Psoas muscle (tissue), 8 donors: Measurements from ENCODE around the gene AATF. TPM values are rescaled to one million over a fixed set of nuclear protein-coding genes. Genes with fewer than 3 reads are reported as not detected.

Source experiments
- ATAC-seq, 4 donors: fragments of 200-7000 bp; cut with Tn5 transposase; one replicate each; pipeline ENCODE4 v1.9.1; 2020; ENCODE audit warnings: moderate library complexity in 3 of 4, mild to moderate bottlenecking in 2 of 4
- DNase-seq, 2 donors: peaks; one replicate each; pipeline ENCODE4 v3.0.0-alpha.2; 2020
- H3K27ac ChIP-seq: fragments of 200-600 bp; one replicate; pipeline ENCODE4 v1.8.0; 2022
- H3K27me3 ChIP-seq, 3 donors: fragments of 200-600 bp in 1 of 3; one replicate each; pipeline versions ENCODE4 v1.6.1 to v1.8.0; 2013 to 2022; ENCODE audit warnings: low read length in 2 of 3, mild to moderate bottlenecking in 2 of 3, moderate library complexity in 1 of 3; ENCODE audit not compliant: insufficient read depth in 3 of 3
- H3K36me3 ChIP-seq, 2 donors: fragments of 200-600 bp in 1 of 2; one replicate each; pipeline versions ENCODE4 v1.6.1 to v1.8.0; 2013 to 2022; ENCODE audit warnings: low read depth in 1 of 2, mild to moderate bottlenecking in 1 of 2, moderate library complexity in 1 of 2; ENCODE audit not compliant: insufficient read depth in 1 of 2
- H3K4me1 ChIP-seq: fragments of 200-600 bp; one replicate; pipeline ENCODE4 v1.8.0; 2022
- H3K4me3 ChIP-seq: fragments of 200-600 bp; one replicate; pipeline ENCODE4 v1.8.0; 2022; ENCODE audit warnings: mild to moderate bottlenecking
- H3K9me3 ChIP-seq: fragments of 200-600 bp; one replicate; pipeline ENCODE4 v1.8.0; 2022
- WGBS, 3 donors: extraction: QIAGEN DNeasy Blood & Tissue Kit; methylation state at CpG; one replicate each; pipeline versions ENCODE4 v1.1.6 to v1.1.7; 2013; 5-methylcytosine and 5-hydroxymethylcytosine counted together
- intact Hi-C, 2 donors: fragments of 100-400 bp; cut with DNase I; formaldehyde crosslinking; loops; one replicate each; pipeline versions ENCODE4 v1.11.0 to v1.14.2; 2022
- polyA plus RNA-seq, 3 donors: library from polyadenylated mRNA; stranded (reverse); fragments of 200-250 nt; gene quantifications; one replicate each; pipeline ENCODE4 v1.2.3, GENCODE V29; 2013
- total RNA-seq, 4 donors: library from RNA; stranded (reverse); fragmentation: NEBNext Ultra II Directional in 2 of 4; extraction: Animal tissue kit (Norgen Biotek cat#: 25700) in 2 of 4; gene quantifications; one replicate each; pipeline versions ENCODE4 v1.2.1 to v1.2.4, GENCODE V29; 2021 to 2023
- TF ChIP-seq, protein P1 (sequence below): fragments of 200-600 bp; IDR thresholded peaks from one replicate; pipeline ENCODE4 v1.8.0; 2022; ENCODE audit warnings: antibody characterized with exemption
- donor health status: healthy with polysubstance abuse.
- donor health status: DM: no; HTN: no; CAD: no; lungs with moderate emphysema.
- donor health status: Bipolar disorder and iron deficiency.
- donor health status: healthy.
- donor health status: DM: yes; HTN: yes; CAD: no.
- donor health status: DM: no; HTN: no; CAD: no.
- donor health status: DM: no; HTN: no; CAD: no.
- donor health status: DM: yes; HTN: yes; CAD: no.

AATF gene
- total and polyA plus RNA-seq, 7 donors, result 23.5 to 54.8 (median 40.6) TPM

GRCh38 chr17:37059493-37059892, 110.7 kb downstream of the AATF start:
- no peaks in the 10 kb centered on the region for H3K4me1 ChIP-seq
- whole genome bisulfite sequencing, 3 donors, result 80 to 88% (median 87%) methylated on average over 3 of the region's 3 CpGs
- peaks cover 0 to 3% (median 0%) of the 10 kb centered on the region in 3 donors for H3K27me3 ChIP-seq
- H3K9me3 ChIP-seq, result no peaks in the 10 kb centered on the region
- ATAC-seq (no peak), DNase-seq (no peak)
- TF ChIP-seq, protein P1, sequence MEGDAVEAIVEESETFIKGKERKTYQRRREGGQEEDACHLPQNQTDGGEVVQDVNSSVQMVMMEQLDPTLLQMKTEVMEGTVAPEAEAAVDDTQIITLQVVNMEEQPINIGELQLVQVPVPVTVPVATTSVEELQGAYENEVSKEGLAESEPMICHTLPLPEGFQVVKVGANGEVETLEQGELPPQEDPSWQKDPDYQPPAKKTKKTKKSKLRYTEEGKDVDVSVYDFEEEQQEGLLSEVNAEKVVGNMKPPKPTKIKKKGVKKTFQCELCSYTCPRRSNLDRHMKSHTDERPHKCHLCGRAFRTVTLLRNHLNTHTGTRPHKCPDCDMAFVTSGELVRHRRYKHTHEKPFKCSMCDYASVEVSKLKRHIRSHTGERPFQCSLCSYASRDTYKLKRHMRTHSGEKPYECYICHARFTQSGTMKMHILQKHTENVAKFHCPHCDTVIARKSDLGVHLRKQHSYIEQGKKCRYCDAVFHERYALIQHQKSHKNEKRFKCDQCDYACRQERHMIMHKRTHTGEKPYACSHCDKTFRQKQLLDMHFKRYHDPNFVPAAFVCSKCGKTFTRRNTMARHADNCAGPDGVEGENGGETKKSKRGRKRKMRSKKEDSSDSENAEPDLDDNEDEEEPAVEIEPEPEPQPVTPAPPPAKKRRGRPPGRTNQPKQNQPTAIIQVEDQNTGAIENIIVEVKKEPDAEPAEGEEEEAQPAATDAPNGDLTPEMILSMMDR, result no peak
- no peak overlapping the region for H3K27ac ChIP-seq
- intact Hi-C loops, result no loop called here
- no peak overlapping the region for H3K4me3 ChIP-seq
- H3K36me3 ChIP-seq, result peaks cover 0 to 10% of the 10 kb centered on the region in 2 donors

- peaks cover 0 to 3% (median 0%) of the 10 kb centered on the region in 3 donors for H3K27me3 ChIP-seq
- H3K4me3 ChIP-seq, result no peak overlapping the region
- ATAC-seq (no peak), DNase-seq (no peak)
- H3K36me3 ChIP-seq, result peaks cover 0 to 10% of the 10 kb centered on the region in 2 donors
- TF ChIP-seq, protein P1, result no peak
- H3K9me3 ChIP-seq, result no peaks in the 10 kb centered on the region
- H3K4me1 ChIP-seq, result no peaks in the 10 kb centered on the region
- H3K27ac ChIP-seq, result no peak overlapping the region
- 83 to 90% (median 85%) methylated on average over 6 of the region's 6 CpGs for WGBS, 3 donors
- intact Hi-C loops, result loop anchor here in 1 of 2 donors (10.0 kb wide), 1 partner anchor 65 kb away; no protein-coding TSS in a partner anchor
These were observed 111.3 kb downstream of the AATF start for GRCh38 chr17:37060094-37060493.

- TF ChIP-seq, protein P1, result no peak
- WGBS, 3 donors, result 72 to 77% (median 76%) methylated on average over 7 of the region's 7 CpGs
These were observed 112.2 kb downstream of the AATF start for GRCh38 chr17:37060928-37061327.

DNA sequence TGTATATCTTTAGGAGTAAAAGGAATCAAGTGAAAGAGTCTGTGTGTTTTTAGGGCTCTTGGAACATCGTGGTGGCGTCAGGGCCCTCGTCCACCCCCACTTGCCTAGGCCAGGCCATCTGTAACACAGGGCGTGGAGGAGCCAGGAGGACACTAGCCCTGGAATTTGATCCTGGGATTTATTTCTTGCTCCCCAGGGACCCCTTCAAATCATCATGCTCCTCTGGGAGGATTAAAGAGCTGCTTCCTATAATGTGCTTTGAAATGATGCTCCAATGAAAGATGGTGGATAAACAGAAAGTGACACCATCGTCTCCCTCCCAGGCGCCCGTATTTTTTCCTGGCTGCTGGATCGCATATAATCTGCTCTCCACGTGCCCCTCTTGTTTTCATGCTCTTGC, 113.3 kb downstream of the AATF start:
- intact Hi-C loops, result loop anchor here in 1 of 2 donors (10.0 kb wide), 1 partner anchor 63 kb away; no protein-coding TSS in a partner anchor
- 28 to 40% (median 38%) methylated on average over 9 of the region's 9 CpGs for WGBS, 3 donors
- H3K4me1 ChIP-seq, result no peaks in the 10 kb centered on the region

More at GRCh38 chr17:37060928-37061327, 112.2 kb downstream of the AATF start:
- H3K4me1 ChIP-seq, result no peaks in the 10 kb centered on the region
- intact Hi-C loops, result loop anchor here in 1 of 2 donors (10.0 kb wide), 1 partner anchor 64 kb away; no protein-coding TSS in a partner anchor
- no peaks in the 10 kb centered on the region for H3K9me3 ChIP-seq
- peaks cover 0 to 10% of the 10 kb centered on the region in 2 donors for H3K36me3 ChIP-seq
- no peak for DNase-seq
- no peak for ATAC-seq
- peaks cover 0 to 3% (median 0%) of the 10 kb centered on the region in 3 donors for H3K27me3 ChIP-seq
- H3K27ac ChIP-seq, result no peak overlapping the region
- no peak overlapping the region for H3K4me3 ChIP-seq

More for the DNA sequence above, 113.3 kb downstream of the AATF start:
- H3K9me3 ChIP-seq, result no peaks in the 10 kb centered on the region
- ATAC-seq (no peak), DNase-seq (no peak)
- H3K27me3 ChIP-seq, result peaks cover 0 to 3% (median 0%) of the 10 kb centered on the region in 3 donors
- no peak overlapping the region for H3K27ac ChIP-seq
- TF ChIP-seq, protein P1, result no peak
- no peak overlapping the region for H3K4me3 ChIP-seq
- peaks cover 0 to 2% of the 10 kb centered on the region in 2 donors for H3K36me3 ChIP-seq
